ENCODE data around the gene GRIK4. TPM values are rescaled to one million over a fixed set of nuclear protein-coding genes. Genes with fewer than 3 reads are reported as not detected.

The GRIK4 gene
- total and polyA plus RNA-seq, 2 donors (not counting 3 experiments of a cell fraction or from before 2014, with no cell fraction given), result 0.81 to 1.6 TPM

DNA sequence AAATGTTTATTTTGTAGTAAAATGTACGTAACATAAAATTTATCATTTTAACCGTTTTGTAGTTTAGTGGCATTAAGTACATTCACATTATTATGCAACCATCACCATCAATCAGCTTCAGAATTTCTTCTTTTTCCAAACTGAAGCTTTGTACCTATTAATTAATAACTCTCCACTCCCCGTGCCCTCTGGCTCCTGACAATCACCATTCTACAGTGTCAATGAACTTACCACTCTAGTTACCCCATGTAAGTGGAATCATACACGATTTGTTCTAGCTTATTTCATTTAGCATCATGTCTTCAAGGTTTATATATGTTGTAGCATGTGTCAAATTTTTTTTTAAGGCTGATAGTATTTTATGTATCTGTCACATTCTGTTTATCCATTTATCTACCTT is 522.1 kb downstream of the GRIK4 start:
- no peak overlapping the region for H2AFZ ChIP-seq (ENCODE audit: low read depth, low read length)
- H3K4me1 ChIP-seq (ENCODE audit: control insufficient read depth, extremely low read depth, insufficient read depth, low read length), result peaks cover 2% of the 10 kb centered on the region
- no peak for TF ChIP-seq JUN (IDR thresholded peaks at IDR 0.05; ENCODE audit: borderline replicate concordance, insufficient read depth, insufficient read length, low read depth)
- no peak for TF ChIP-seq GATA2 (IDR thresholded peaks at IDR 0.05; ENCODE audit: insufficient read depth, insufficient read length, low read depth, low read length)
- TF ChIP-seq POLR2AphosphoS5 (IDR thresholded peaks at IDR 0.05; ENCODE audit: insufficient read depth, low read depth, low read length), result no peak
- H3K9me1 ChIP-seq (replicated peaks; ENCODE audit: control insufficient read depth, extremely low read depth, insufficient read depth, low read length), result peaks cover 3% of the 10 kb centered on the region
- intact Hi-C loops (cut with micrococcal nuclease) (loop anchor here (5.0 kb wide), 1 partner anchor 79 kb away; no protein-coding TSS in a partner anchor), dilution Hi-C loops (cut with MboI; ENCODE audit: extremely low pct_ligation_motif_present, low sequenced_read_pairs) (no loop called here)
- CTCF ChIA-PET, result interaction anchor here (1.6 kb wide), 1 partner anchor 10 kb away, joined by 6 read pairs; the partner anchor contains the start of gene TBCEL
- peaks cover 3% of the 10 kb centered on the region for H4K20me1 ChIP-seq (replicated peaks; ENCODE audit: control insufficient read depth, extremely low read depth, insufficient read depth, low read length)
- DNase-seq (ENCODE audit: low read depth, low spot score) (no peak), FAIRE-seq (no peak)
- POLR2A ChIA-PET, result interaction anchor here (0.5 kb wide), 1 partner anchor 48 kb away, joined by 5 read pairs; no protein-coding TSS in a partner anchor
- H3K27ac ChIP-seq (ENCODE audit: insufficient read depth, low read depth, low read length), result no peak overlapping the region
- H3K36me3 ChIP-seq (ENCODE audit: control insufficient read depth in 2 of 2, extremely low read depth in 1 of 2, insufficient read depth in 2 of 2, low read length in 2 of 2), result no peaks in the 10 kb centered on the region
- H3K4me3 ChIP-seq (replicated peaks in 1 of 3; ENCODE audit: insufficient read depth in 1 of 3, low read depth in 1 of 3, low read length in 3 of 3), result no peak overlapping the region
- H3K4me2 ChIP-seq (ENCODE audit: insufficient read depth, low read length), result no peak overlapping the region
- H3K9ac ChIP-seq (replicated peaks; ENCODE audit: extremely low read depth, insufficient read depth, low read length), result no peak overlapping the region
- no peaks in the 10 kb centered on the region for H3K27me3 ChIP-seq (ENCODE audit: control insufficient read depth in 2 of 2, insufficient read depth in 2 of 2, low read length in 2 of 2)
- BruUV-seq (replicated peaks), result no TSS peak
- H3K9me3 ChIP-seq (replicated peaks; ENCODE audit: control insufficient read depth, insufficient read depth, low read length), result no peaks in the 10 kb centered on the region
- no peaks in the 10 kb centered on the region for H3K79me2 ChIP-seq (ENCODE audit: control insufficient read depth, insufficient read depth, low read length)

DNA sequence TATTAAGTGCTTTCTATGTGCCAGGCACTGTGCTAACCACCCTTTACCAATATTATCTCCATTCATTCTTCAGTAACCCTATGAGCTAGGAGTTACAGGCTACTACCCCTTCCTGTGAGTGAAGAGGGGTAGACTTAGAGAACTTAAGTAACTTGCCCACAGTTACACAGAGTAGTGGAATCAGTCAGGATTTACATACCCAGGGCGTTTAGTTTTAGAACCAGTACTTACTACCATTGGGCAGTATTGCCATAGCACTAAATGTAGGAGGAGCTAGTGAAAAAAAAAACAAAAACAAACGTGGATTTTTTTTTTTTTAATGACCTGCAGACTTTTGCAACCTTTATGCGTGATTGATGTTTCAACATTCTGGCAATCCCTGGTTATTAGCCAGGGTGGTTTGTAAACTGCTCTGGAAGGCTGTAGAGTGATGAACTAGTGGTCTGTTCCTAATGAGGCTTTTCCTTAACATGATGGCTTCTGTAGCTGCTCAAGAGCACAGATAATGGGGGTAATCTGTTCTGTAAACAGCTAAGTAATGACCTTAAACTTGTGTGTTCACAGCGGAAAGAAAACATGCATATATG is 523.7 kb downstream of the GRIK4 start:
- ChIA-PET POLR2A (interaction anchor here (0.6 kb wide), 1 partner anchor 11 kb away, joined by 7 read pairs; the partner anchor contains the start of gene TBCEL), CTCF (interaction anchor here (0.6 to 1.6 kb wide), 3 partner anchors 9 to 160 kb away, joined by 4 to 6 read pairs (median 4); partner anchors contain the start of gene TBCEL)
- TF ChIP-seq, protein P1, sequence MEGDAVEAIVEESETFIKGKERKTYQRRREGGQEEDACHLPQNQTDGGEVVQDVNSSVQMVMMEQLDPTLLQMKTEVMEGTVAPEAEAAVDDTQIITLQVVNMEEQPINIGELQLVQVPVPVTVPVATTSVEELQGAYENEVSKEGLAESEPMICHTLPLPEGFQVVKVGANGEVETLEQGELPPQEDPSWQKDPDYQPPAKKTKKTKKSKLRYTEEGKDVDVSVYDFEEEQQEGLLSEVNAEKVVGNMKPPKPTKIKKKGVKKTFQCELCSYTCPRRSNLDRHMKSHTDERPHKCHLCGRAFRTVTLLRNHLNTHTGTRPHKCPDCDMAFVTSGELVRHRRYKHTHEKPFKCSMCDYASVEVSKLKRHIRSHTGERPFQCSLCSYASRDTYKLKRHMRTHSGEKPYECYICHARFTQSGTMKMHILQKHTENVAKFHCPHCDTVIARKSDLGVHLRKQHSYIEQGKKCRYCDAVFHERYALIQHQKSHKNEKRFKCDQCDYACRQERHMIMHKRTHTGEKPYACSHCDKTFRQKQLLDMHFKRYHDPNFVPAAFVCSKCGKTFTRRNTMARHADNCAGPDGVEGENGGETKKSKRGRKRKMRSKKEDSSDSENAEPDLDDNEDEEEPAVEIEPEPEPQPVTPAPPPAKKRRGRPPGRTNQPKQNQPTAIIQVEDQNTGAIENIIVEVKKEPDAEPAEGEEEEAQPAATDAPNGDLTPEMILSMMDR (IDR thresholded peaks at IDR 0.05; ENCODE audit: extremely low read depth in 1 of 2, insufficient read depth in 1 of 2, low read depth in 1 of 2, low read length in 2 of 2), result no peak
- TF ChIP-seq POLR2AphosphoS5 (IDR thresholded peaks at IDR 0.05; ENCODE audit: insufficient read depth, low read depth, low read length) (no peak), POLR2A (IDR thresholded peaks at IDR 0.05; ENCODE audit: low read depth, low read length) (no peak), JUN (IDR thresholded peaks at IDR 0.05; ENCODE audit: borderline replicate concordance, insufficient read depth, insufficient read length, low read depth) (no peak), GATA2 (IDR thresholded peaks at IDR 0.05; ENCODE audit: insufficient read depth, insufficient read length, low read depth, low read length) (no peak), MYC (IDR thresholded peaks at IDR 0.05; ENCODE audit: low read depth, low read length) (no peak), EZH2 (IDR thresholded peaks at IDR 0.05; ENCODE audit: borderline replicate concordance, low read depth, low read length, severe bottlenecking) (no peak), FOS (IDR thresholded peaks at IDR 0.05; ENCODE audit: borderline replicate concordance, insufficient read depth, low read length) (no peak)
- TF ChIP-seq, protein P2, sequence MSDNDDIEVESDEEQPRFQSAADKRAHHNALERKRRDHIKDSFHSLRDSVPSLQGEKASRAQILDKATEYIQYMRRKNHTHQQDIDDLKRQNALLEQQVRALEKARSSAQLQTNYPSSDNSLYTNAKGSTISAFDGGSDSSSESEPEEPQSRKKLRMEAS (IDR thresholded peaks at IDR 0.05; ENCODE audit: insufficient read depth, insufficient read length), result no peak
- H2AFZ ChIP-seq (ENCODE audit: low read depth, low read length), result no peak overlapping the region
- peaks cover 3% of the 10 kb centered on the region for H4K20me1 ChIP-seq (replicated peaks; ENCODE audit: control insufficient read depth, extremely low read depth, insufficient read depth, low read length)
- FAIRE-seq (no peak), DNase-seq (ENCODE audit: low read depth, low spot score) (no peak)
- H3K9me1 ChIP-seq (replicated peaks; ENCODE audit: control insufficient read depth, extremely low read depth, insufficient read depth, low read length), result peaks cover 3% of the 10 kb centered on the region
- dilution Hi-C loops (cut with MboI; ENCODE audit: extremely low pct_ligation_motif_present, low sequenced_read_pairs) (no loop called here), intact Hi-C loops (cut with micrococcal nuclease) (no loop called here)
- no peaks in the 10 kb centered on the region for H3K79me2 ChIP-seq (ENCODE audit: control insufficient read depth, insufficient read depth, low read length)
- peaks cover 18% of the 10 kb centered on the region for H3K4me1 ChIP-seq (ENCODE audit: control insufficient read depth, extremely low read depth, insufficient read depth, low read length)
- no peak overlapping the region for H3K27ac ChIP-seq (ENCODE audit: insufficient read depth, low read depth, low read length)
- no peak overlapping the region for H3K4me3 ChIP-seq (replicated peaks in 1 of 3; ENCODE audit: insufficient read depth in 1 of 3, low read depth in 1 of 3, low read length in 3 of 3)
- no peak overlapping the region for H3K4me2 ChIP-seq (ENCODE audit: insufficient read depth, low read length)
- H3K36me3 ChIP-seq (ENCODE audit: control insufficient read depth in 2 of 2, extremely low read depth in 1 of 2, insufficient read depth in 2 of 2, low read length in 2 of 2), result no peaks in the 10 kb centered on the region
- no peak overlapping the region for H3K9ac ChIP-seq (replicated peaks; ENCODE audit: extremely low read depth, insufficient read depth, low read length)
- no peaks in the 10 kb centered on the region for H3K27me3 ChIP-seq (ENCODE audit: control insufficient read depth in 2 of 2, insufficient read depth in 2 of 2, low read length in 2 of 2)
- no peaks in the 10 kb centered on the region for H3K9me3 ChIP-seq (replicated peaks; ENCODE audit: control insufficient read depth, insufficient read depth, low read length)
- BruUV-seq (replicated peaks), result no TSS peak
